ENCODE results near the gene MTRR.

The MTRR gene

GRCh38 chr5:7868773-7869473 lies at the start of gene MTRR, which contains the start of gene FASTKD3:
MTRR (plus strand) TSS chr5:7869148; CDS start chr5:7870795, 1,647 bp downstream.
FASTKD3 (minus strand) TSS chr5:7869031; CDS start chr5:7868083, 948 bp downstream.
- H3K27ac ChIP-seq: no peak within 1 kb of the TSS
- peak within 1 kb of the TSS; percentile 94 for H3K9ac ChIP-seq (ENCODE audit: insufficient read length)
- H3K4me3 ChIP-seq: peak within 1 kb of the TSS; percentile 86
- peak; percentile 50 for DNase-seq (ENCODE audit: low read depth, low spot score)
- peaks cover 49% of the 10 kb centered on the region for H3K36me3 ChIP-seq (ENCODE audit: insufficient read depth, low read length)
- H3K9me3 ChIP-seq (ENCODE audit: low read depth, low read length): no peaks in the 10 kb centered on the region
- TF ChIP-seq FOXP2 (optimal IDR thresholded peaks at IDR 0.05; ENCODE audit: control extremely low read depth, extremely low read length, insufficient read depth) (no peak), POLR2AphosphoS5 (IDR thresholded peaks at IDR 0.05; ENCODE audit: borderline replicate concordance, low read depth, low read length) (peak; percentile 89)

GRCh38 chr5:7822449-7822848 lies 46.5 kb upstream of the MTRR start:
- TF ChIP-seq POLR2AphosphoS5 (IDR thresholded peaks at IDR 0.05; ENCODE audit: borderline replicate concordance, low read depth, low read length) (no peak), EZH2 (IDR thresholded peaks at IDR 0.05) (no peak), FOXP2 (optimal IDR thresholded peaks at IDR 0.05; ENCODE audit: control extremely low read depth, extremely low read length, insufficient read depth) (no peak)
- no peak overlapping the region for H3K27ac ChIP-seq
- H3K36me3 ChIP-seq (ENCODE audit: insufficient read depth, low read length): no peaks in the 10 kb centered on the region
- no peaks in the 10 kb centered on the region for H3K9me3 ChIP-seq (ENCODE audit: low read depth, low read length)
- no peak overlapping the region for H3K9ac ChIP-seq (ENCODE audit: insufficient read length)
- no peak overlapping the region for H3K4me3 ChIP-seq
- no peak for DNase-seq (ENCODE audit: low read depth, low spot score)

- Histone ChIP-seq H3K4me3 (no peak overlapping the region), H3K27ac (no peak overlapping the region), H3K36me3 (ENCODE audit: insufficient read depth, low read length) (no peaks in the 10 kb centered on the region), H3K9me3 (ENCODE audit: low read depth, low read length) (no peaks in the 10 kb centered on the region), H3K9ac (ENCODE audit: insufficient read length) (no peak overlapping the region)
- TF ChIP-seq FOXP2 (optimal IDR thresholded peaks at IDR 0.05; ENCODE audit: control extremely low read depth, extremely low read length, insufficient read depth) (no peak), EZH2 (IDR thresholded peaks at IDR 0.05) (no peak), POLR2AphosphoS5 (IDR thresholded peaks at IDR 0.05; ENCODE audit: borderline replicate concordance, low read depth, low read length) (no peak)
- no peak for DNase-seq (ENCODE audit: low read depth, low spot score)
Measured at GRCh38 chr5:7823594-7823993, 45.4 kb upstream of the MTRR start.

GRCh38 chr5:7824995-7825394 lies 44.0 kb upstream of the MTRR start:
- H3K27ac ChIP-seq: no peak overlapping the region
- TF ChIP-seq EZH2 (IDR thresholded peaks at IDR 0.05) (no peak), POLR2AphosphoS5 (IDR thresholded peaks at IDR 0.05; ENCODE audit: borderline replicate concordance, low read depth, low read length) (no peak), FOXP2 (optimal IDR thresholded peaks at IDR 0.05; ENCODE audit: control extremely low read depth, extremely low read length, insufficient read depth) (no peak)
- H3K4me3 ChIP-seq: no peak overlapping the region
- H3K9ac ChIP-seq (ENCODE audit: insufficient read length): no peak overlapping the region
- H3K36me3 ChIP-seq (ENCODE audit: insufficient read depth, low read length): no peaks in the 10 kb centered on the region
- H3K9me3 ChIP-seq (ENCODE audit: low read depth, low read length): no peaks in the 10 kb centered on the region
- DNase-seq (ENCODE audit: low read depth, low spot score): no peak

GRCh38 chr5:7825630-7826029 lies 43.3 kb upstream of the MTRR start:
- TF ChIP-seq FOXP2 (optimal IDR thresholded peaks at IDR 0.05; ENCODE audit: control extremely low read depth, extremely low read length, insufficient read depth): no peak
- TF ChIP-seq POLR2AphosphoS5 (IDR thresholded peaks at IDR 0.05; ENCODE audit: borderline replicate concordance, low read depth, low read length): no peak
- TF ChIP-seq EZH2 (IDR thresholded peaks at IDR 0.05): no peak
- H3K9ac ChIP-seq (ENCODE audit: insufficient read length): no peak overlapping the region
- no peak overlapping the region for H3K27ac ChIP-seq
- no peaks in the 10 kb centered on the region for H3K9me3 ChIP-seq (ENCODE audit: low read depth, low read length)
- H3K4me3 ChIP-seq: no peak overlapping the region
- no peaks in the 10 kb centered on the region for H3K36me3 ChIP-seq (ENCODE audit: insufficient read depth, low read length)
- DNase-seq (ENCODE audit: low read depth, low spot score): no peak

- no peak overlapping the region for H3K4me3 ChIP-seq
- TF ChIP-seq FOXP2 (optimal IDR thresholded peaks at IDR 0.05; ENCODE audit: control extremely low read depth, extremely low read length, insufficient read depth) (no peak), POLR2AphosphoS5 (IDR thresholded peaks at IDR 0.05; ENCODE audit: borderline replicate concordance, low read depth, low read length) (no peak), EZH2 (IDR thresholded peaks at IDR 0.05) (no peak)
- H3K36me3 ChIP-seq (ENCODE audit: insufficient read depth, low read length): no peaks in the 10 kb centered on the region
- H3K9me3 ChIP-seq (ENCODE audit: low read depth, low read length): no peaks in the 10 kb centered on the region
- DNase-seq (ENCODE audit: low read depth, low spot score): no peak
- H3K27ac ChIP-seq: no peak overlapping the region
- no peak overlapping the region for H3K9ac ChIP-seq (ENCODE audit: insufficient read length)
Measured at GRCh38 chr5:7827610-7828009, 41.3 kb upstream of the MTRR start.

GRCh38 chr5:7828269-7828668 lies 40.7 kb upstream of the MTRR start:
- Histone ChIP-seq H3K36me3 (ENCODE audit: insufficient read depth, low read length) (no peaks in the 10 kb centered on the region), H3K9ac (ENCODE audit: insufficient read length) (no peak overlapping the region), H3K27ac (no peak overlapping the region), H3K4me3 (no peak overlapping the region), H3K9me3 (ENCODE audit: low read depth, low read length) (no peaks in the 10 kb centered on the region)
- DNase-seq (ENCODE audit: low read depth, low spot score): no peak
- TF ChIP-seq EZH2 (IDR thresholded peaks at IDR 0.05): no peak
- TF ChIP-seq POLR2AphosphoS5 (IDR thresholded peaks at IDR 0.05; ENCODE audit: borderline replicate concordance, low read depth, low read length): no peak
- no peak for TF ChIP-seq FOXP2 (optimal IDR thresholded peaks at IDR 0.05; ENCODE audit: control extremely low read depth, extremely low read length, insufficient read depth)

GRCh38 chr5:7834982-7835381 lies 34.0 kb upstream of the MTRR start:
- TF ChIP-seq POLR2AphosphoS5 (IDR thresholded peaks at IDR 0.05; ENCODE audit: borderline replicate concordance, low read depth, low read length) (no peak), EZH2 (IDR thresholded peaks at IDR 0.05) (no peak), FOXP2 (optimal IDR thresholded peaks at IDR 0.05; ENCODE audit: control extremely low read depth, extremely low read length, insufficient read depth) (no peak)
- Histone ChIP-seq H3K9ac (ENCODE audit: insufficient read length) (no peak overlapping the region), H3K4me3 (no peak overlapping the region), H3K9me3 (ENCODE audit: low read depth, low read length) (no peaks in the 10 kb centered on the region), H3K27ac (no peak overlapping the region), H3K36me3 (ENCODE audit: insufficient read depth, low read length) (no peaks in the 10 kb centered on the region)
- DNase-seq (ENCODE audit: low read depth, low spot score): no peak

GRCh38 chr5:7837403-7837802 lies 31.5 kb upstream of the MTRR start:
- Histone ChIP-seq H3K4me3 (no peak overlapping the region), H3K9ac (ENCODE audit: insufficient read length) (no peak overlapping the region), H3K36me3 (ENCODE audit: insufficient read depth, low read length) (no peaks in the 10 kb centered on the region), H3K9me3 (ENCODE audit: low read depth, low read length) (no peaks in the 10 kb centered on the region), H3K27ac (no peak overlapping the region)
- TF ChIP-seq EZH2 (IDR thresholded peaks at IDR 0.05): no peak
- TF ChIP-seq POLR2AphosphoS5 (IDR thresholded peaks at IDR 0.05; ENCODE audit: borderline replicate concordance, low read depth, low read length): no peak
- no peak for TF ChIP-seq FOXP2 (optimal IDR thresholded peaks at IDR 0.05; ENCODE audit: control extremely low read depth, extremely low read length, insufficient read depth)
- DNase-seq (ENCODE audit: low read depth, low spot score): no peak

Measured in SK-N-MC (cell line).